Uterus (tissue), 2 donors: ENCODE data around the gene CCDC40.

Experiments used
- POLR2A ChIP-seq, 2 donors: fragments of 450-650 bp; IDR thresholded peaks; one replicate each; pipeline ENCODE4 v1.6.1; 2016; ENCODE audit warnings: antibody characterized with exemption in 2 of 2, mild to moderate bottlenecking in 1 of 2, moderate library complexity in 1 of 2
- TF ChIP-seq, protein P1 (sequence below), 4 experiments: fragments of 200-600 bp in 2 of 4; fragments of 450-650 bp in 2 of 4; sonication (generic) in 2 of 4; IDR thresholded peaks; one replicate each; pipeline ENCODE4 v1.5.1; 2016 to 2019; ENCODE audit warnings: antibody characterized with exemption in 4 of 4, mild to moderate bottlenecking in 2 of 4, moderate library complexity in 1 of 4

- TF ChIP-seq, protein P1, sequence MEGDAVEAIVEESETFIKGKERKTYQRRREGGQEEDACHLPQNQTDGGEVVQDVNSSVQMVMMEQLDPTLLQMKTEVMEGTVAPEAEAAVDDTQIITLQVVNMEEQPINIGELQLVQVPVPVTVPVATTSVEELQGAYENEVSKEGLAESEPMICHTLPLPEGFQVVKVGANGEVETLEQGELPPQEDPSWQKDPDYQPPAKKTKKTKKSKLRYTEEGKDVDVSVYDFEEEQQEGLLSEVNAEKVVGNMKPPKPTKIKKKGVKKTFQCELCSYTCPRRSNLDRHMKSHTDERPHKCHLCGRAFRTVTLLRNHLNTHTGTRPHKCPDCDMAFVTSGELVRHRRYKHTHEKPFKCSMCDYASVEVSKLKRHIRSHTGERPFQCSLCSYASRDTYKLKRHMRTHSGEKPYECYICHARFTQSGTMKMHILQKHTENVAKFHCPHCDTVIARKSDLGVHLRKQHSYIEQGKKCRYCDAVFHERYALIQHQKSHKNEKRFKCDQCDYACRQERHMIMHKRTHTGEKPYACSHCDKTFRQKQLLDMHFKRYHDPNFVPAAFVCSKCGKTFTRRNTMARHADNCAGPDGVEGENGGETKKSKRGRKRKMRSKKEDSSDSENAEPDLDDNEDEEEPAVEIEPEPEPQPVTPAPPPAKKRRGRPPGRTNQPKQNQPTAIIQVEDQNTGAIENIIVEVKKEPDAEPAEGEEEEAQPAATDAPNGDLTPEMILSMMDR (IDR thresholded peaks at IDR 0.05): no peak
- no peak for TF ChIP-seq POLR2A (IDR thresholded peaks at IDR 0.05)
Observed at GRCh38 chr17:80031691-80032430, 4.6 kb upstream of the CCDC40 start.
